Skeletal muscle tissue (tissue), 4 donors: Measurements from ENCODE around the gene ACOT9. TPM values are rescaled to one million over a fixed set of nuclear protein-coding genes. Genes with fewer than 3 reads are reported as not detected.
A peak's percentile ranks its signal among the peaks of the same experiment; 100 is the strongest.

Experiments used
- H3K27ac ChIP-seq: one replicate; pipeline ENCODE4 v1.7.0; 2013; ENCODE audit warnings: mild to moderate bottlenecking, low read depth, low read length, inconsistent platforms
- H3K27me3 ChIP-seq, 3 donors: one replicate each; pipeline ENCODE4 v1.7.0; 2013; ENCODE audit warnings: low read length in 3 of 3; ENCODE audit not compliant: control insufficient read depth in 3 of 3, insufficient read depth in 3 of 3
- H3K36me3 ChIP-seq, 3 donors: one replicate each; pipeline ENCODE4 v1.7.0; 2013; ENCODE audit warnings: low read length in 3 of 3; ENCODE audit not compliant: control insufficient read depth in 3 of 3, insufficient read depth in 3 of 3
- H3K4me1 ChIP-seq, 3 donors: one replicate each; pipeline ENCODE4 v1.7.0; 2013; ENCODE audit warnings: low read length in 3 of 3, mild to moderate bottlenecking in 3 of 3; ENCODE audit not compliant: control insufficient read depth in 3 of 3, insufficient read depth in 3 of 3
- H3K4me3 ChIP-seq, 3 donors: one replicate each; pipeline ENCODE4 v1.7.0; 2013; ENCODE audit warnings: low read length in 3 of 3
- H3K9ac ChIP-seq, 3 donors: one replicate each; pipeline ENCODE4 v1.7.0; 2013; ENCODE audit warnings: low read length in 3 of 3, mild to moderate bottlenecking in 3 of 3, moderate library complexity in 2 of 3, low read depth in 1 of 3
- H3K9me3 ChIP-seq, 3 donors: one replicate each; pipeline ENCODE4 v1.7.0; 2013; ENCODE audit warnings: low read length in 3 of 3; ENCODE audit not compliant: control insufficient read depth in 3 of 3
- total RNA-seq: library from RNA; depleted of rRNA; stranded (reverse); fragments of >200 nt; gene quantifications from one replicate; pipeline ENCODE4 v1.2.3, GENCODE V29; 2014
- donor health status: Osteomylitis.

ACOT9 gene
- total RNA-seq, 1 donor from 2014 or later = 43.8 TPM

DNA sequence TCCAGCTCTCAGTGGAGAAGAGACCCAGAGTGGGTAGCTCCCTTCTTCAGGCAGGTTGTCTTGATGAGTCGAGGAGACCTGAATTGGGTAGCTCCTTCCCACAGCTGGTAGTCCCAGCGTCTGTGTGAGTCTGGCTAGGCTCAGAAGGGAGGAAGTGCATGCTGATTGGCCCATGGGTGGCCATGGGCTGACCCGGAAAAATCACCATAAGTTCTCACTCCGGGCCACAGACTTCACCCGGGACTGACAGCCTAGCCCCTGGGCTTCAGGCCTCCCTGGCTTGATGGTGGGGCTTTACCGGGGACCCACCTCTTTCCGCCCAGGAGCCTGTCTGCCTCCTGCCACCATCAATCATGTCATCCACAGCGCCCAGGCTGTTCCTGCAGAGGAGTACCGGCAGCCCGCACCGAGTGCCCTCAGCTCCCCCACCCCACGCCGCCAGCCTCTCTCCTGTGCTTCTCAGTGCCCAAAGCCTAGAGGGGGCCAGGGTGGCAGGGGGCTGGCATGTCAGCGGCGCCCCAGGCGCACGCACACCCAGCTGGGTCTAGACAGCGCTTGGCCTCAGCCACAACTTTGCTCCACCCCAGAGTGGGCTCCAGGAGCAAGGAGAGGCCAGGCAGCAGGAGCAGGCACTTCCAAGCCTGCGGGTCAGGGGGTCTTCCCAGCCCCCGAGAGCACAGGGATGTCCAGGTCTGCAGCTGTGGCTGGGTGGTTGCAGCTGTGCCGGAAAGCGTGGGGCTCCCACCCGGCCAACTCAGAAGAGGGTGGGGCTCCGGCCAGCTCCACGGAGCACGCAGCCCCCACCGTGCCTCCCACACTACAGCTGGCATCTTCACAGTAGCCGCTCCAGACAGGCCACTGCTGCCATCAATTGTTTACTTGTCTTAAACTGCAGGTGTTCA is 23.8 kb upstream of the ACOT9 start:
- Histone ChIP-seq H3K36me3 (no peaks in the 10 kb centered on the region), H3K9ac (no peak overlapping the region), H3K4me3 (no peak overlapping the region), H3K9me3 (no peaks in the 10 kb centered on the region), H3K4me1 (peaks cover 0 to 4% (median 0%) of the 10 kb centered on the region in 3 donors), H3K27ac (no peak overlapping the region), H3K27me3 (no peaks in the 10 kb centered on the region)

DNA sequence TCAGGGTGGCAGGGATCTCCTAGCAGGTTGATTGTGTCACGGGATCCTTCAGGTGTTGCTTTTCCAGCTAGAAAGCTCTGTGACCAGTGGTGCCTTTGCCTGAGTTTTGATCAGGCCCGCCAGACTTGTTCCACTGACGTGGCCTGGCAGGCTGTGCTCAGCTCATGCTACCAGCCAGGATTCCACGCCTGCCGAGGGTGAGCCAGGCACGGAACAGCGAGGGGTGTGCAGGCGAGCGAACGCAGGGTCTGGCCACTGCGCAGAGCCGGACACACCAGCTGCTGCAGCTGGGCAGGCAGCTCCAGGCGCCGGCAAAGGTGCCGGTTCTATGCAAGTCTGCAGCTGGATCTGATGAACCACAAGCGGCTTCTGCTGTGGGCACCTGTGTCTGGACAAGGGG is 22.8 kb upstream of the ACOT9 start:
- H3K9ac ChIP-seq = no peak overlapping the region
- H3K4me1 ChIP-seq = peaks cover 0 to 4% (median 0%) of the 10 kb centered on the region in 3 donors
- H3K4me3 ChIP-seq = no peak overlapping the region
- H3K27me3 ChIP-seq = no peaks in the 10 kb centered on the region
- H3K9me3 ChIP-seq = no peaks in the 10 kb centered on the region
- H3K27ac ChIP-seq = no peak overlapping the region
- no peaks in the 10 kb centered on the region for H3K36me3 ChIP-seq

DNA sequence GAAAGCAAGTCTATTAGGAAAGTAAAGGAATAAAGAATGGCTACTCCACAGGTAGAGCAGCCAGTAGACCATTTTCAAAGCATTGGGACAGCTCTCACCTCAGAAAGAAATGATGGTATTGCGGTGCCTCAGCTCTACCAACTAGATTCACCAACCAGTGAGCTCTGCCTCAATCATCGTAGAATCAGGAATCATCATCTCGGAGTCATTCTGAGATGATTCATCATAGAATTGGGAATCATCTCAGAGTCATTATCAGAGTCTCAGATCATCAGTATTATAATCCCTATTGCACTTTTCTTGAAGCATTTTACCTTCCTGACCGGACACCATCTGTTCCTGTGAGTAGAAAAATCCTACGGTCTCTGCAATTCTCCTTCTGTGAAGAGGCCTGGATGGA is 22.4 kb upstream of the ACOT9 start:
- Histone ChIP-seq H3K4me1 (peaks cover 0 to 4% (median 0%) of the 10 kb centered on the region in 3 donors), H3K9ac (no peak overlapping the region), H3K36me3 (no peaks in the 10 kb centered on the region), H3K9me3 (no peaks in the 10 kb centered on the region), H3K27me3 (no peaks in the 10 kb centered on the region), H3K4me3 (no peak overlapping the region), H3K27ac (no peak overlapping the region)

DNA sequence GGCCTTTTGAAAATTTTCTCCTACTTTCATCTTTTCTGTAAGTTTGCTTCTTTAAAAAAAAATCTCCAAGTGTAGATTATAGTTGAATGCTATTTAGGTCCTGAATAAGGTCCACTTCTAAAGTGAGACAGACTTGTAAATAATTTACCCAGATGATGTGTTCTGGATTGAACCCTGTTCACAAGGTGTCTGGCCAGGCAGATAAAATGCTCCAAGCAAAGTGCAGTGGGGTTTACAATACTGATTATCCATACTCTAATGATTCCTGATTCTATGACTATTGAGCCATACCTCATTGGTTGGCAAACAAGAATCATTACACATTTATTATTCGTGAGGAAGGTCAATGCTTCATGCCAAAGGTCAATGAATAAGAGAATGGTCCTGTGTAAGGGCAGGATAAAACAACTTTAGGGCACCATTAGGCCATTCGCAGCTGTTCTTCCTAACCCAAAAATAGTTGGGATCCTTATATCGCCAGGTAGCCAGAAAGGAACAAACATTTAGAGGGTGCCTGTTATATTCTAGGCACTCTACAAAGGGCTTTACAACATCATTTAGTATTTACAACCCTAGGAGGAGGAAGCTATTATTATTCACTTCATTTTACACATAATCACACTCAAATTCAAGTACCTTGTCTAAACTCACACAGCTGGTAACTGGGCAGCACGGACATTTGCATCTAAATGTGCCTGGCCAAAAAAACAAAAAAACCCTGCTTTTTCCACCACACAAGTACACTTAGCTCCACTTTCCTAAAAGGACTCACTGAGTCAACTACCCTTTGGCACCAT is 21.3 kb upstream of the ACOT9 start:
- Histone ChIP-seq H3K36me3 (no peaks in the 10 kb centered on the region), H3K4me1 (peaks cover 0 to 4% (median 0%) of the 10 kb centered on the region in 3 donors), H3K9me3 (no peaks in the 10 kb centered on the region), H3K4me3 (no peak overlapping the region), H3K27me3 (no peaks in the 10 kb centered on the region), H3K9ac (no peak overlapping the region), H3K27ac (no peak overlapping the region)

GRCh38 chrX:23759821-23760220 is 16.7 kb upstream of the ACOT9 start:
- Histone ChIP-seq H3K9ac (no peak overlapping the region), H3K9me3 (no peaks in the 10 kb centered on the region), H3K4me1 (no peaks in the 10 kb centered on the region), H3K4me3 (no peak overlapping the region), H3K27ac (no peak overlapping the region), H3K27me3 (no peaks in the 10 kb centered on the region), H3K36me3 (no peaks in the 10 kb centered on the region)

DNA sequence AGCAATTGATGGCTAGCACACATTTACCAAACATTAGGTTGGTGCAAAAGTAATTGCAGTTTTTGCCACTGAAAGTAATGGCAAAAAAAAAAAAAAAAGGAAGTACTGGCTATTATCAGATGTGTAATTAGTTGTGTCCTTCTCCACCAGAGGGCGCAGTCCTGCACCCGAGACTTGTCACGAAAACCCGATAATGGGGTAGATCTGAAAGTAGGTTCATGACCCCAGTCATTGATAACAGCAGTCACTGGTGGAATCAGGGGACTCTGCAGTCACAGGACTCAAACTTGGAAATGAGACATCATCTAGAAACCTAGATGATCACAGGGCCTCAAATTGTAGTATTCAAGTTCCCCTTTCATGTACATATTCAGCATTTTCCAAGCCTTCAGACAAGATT is 13.1 kb upstream of the ACOT9 start:
- Histone ChIP-seq H3K9ac (no peak overlapping the region), H3K4me3 (no peak overlapping the region), H3K36me3 (no peaks in the 10 kb centered on the region)

GRCh38 chrX:23754664-23755063 is 11.6 kb upstream of the ACOT9 start:
- H3K27me3 ChIP-seq = no peaks in the 10 kb centered on the region
- no peaks in the 10 kb centered on the region for H3K9me3 ChIP-seq
- H3K27ac ChIP-seq = no peak overlapping the region
- H3K4me3 ChIP-seq = no peak overlapping the region
- H3K36me3 ChIP-seq = no peaks in the 10 kb centered on the region
- peaks cover 0 to 5% (median 0%) of the 10 kb centered on the region in 3 donors for H3K4me1 ChIP-seq
- no peak overlapping the region for H3K9ac ChIP-seq

More for the DNA sequence above, 13.1 kb upstream of the ACOT9 start:
- Histone ChIP-seq H3K27me3 (no peaks in the 10 kb centered on the region), H3K4me1 (peaks cover 0 to 5% (median 0%) of the 10 kb centered on the region in 3 donors), H3K9me3 (no peaks in the 10 kb centered on the region), H3K27ac (no peak overlapping the region)

GRCh38 chrX:23752740-23753415 is 9.8 kb upstream of the ACOT9 start:
- Histone ChIP-seq H3K9ac (no peak overlapping the region), H3K36me3 (no peaks in the 10 kb centered on the region), H3K9me3 (no peaks in the 10 kb centered on the region), H3K27ac (peak overlapping the region; percentile 50), H3K4me3 (no peak overlapping the region), H3K4me1 (peaks cover 0 to 5% (median 0%) of the 10 kb centered on the region in 3 donors), H3K27me3 (no peaks in the 10 kb centered on the region)

- H3K27me3 ChIP-seq = no peaks in the 10 kb centered on the region
- no peaks in the 10 kb centered on the region for H3K9me3 ChIP-seq
- H3K36me3 ChIP-seq = no peaks in the 10 kb centered on the region
- no peak overlapping the region for H3K27ac ChIP-seq
- H3K4me3 ChIP-seq = no peak overlapping the region
- peaks cover 0 to 5% (median 0%) of the 10 kb centered on the region in 3 donors for H3K4me1 ChIP-seq
- no peak overlapping the region for H3K9ac ChIP-seq
Measured at GRCh38 chrX:23749576-23749975, 6.5 kb upstream of the ACOT9 start.
